HG02981 (cell line): ENCODE results near the gene MARCO.

Experiments
- ATAC-seq: cut with Tn5 transposase; IDR thresholded peaks from one replicate; pipeline ENCODE4 v1.9.1; 2021; ENCODE audit warnings: mild to moderate bottlenecking, moderate library complexity; ENCODE audit not compliant: unreplicated experiment

MARCO gene

DNA sequence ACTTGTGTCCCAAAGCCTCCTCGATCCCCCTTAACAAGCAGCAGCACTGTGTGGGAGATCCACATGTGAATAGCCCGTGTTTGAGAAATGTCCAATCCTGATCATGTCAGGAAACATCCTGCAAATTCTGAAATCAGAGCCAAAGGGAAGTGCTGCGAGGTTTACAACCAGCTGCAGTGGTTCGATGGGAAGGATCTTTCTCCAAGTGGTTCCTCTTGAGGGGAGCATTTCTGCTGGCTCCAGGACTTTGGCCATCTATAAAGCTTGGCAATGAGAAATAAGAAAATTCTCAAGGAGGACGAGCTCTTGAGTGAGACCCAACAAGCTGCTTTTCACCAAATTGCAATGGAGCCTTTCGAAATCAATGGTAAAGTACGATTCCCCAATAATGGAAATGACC, at the start of gene MARCO:
Gene MARCO, plus strand, starts transcription at position 164 of the 400 bp plus-strand sequence. Its CDS starts 107 bp downstream, at position 271.
- no peak for ATAC-seq

DNA sequence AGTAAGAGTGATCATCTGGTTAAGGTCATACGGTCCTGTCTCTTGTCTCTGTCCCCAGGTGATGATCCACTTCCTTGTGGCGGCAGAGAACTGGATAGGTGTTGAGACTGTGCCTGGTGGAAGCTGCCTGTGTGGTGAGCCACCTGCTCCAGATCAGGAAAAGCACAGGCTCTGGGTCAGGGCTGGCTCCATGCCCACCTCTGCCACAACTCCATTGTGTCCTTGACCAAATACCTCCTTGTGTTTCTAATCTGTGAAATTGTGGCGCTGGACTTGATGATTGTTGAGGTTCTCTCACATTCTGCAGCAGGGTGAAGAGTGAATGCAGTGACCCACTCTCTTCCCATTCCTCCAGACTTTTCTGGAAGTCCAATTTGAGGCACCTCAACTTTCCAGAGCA, 48.9 kb upstream of the MARCO start:
- ATAC-seq: no peak

DNA sequence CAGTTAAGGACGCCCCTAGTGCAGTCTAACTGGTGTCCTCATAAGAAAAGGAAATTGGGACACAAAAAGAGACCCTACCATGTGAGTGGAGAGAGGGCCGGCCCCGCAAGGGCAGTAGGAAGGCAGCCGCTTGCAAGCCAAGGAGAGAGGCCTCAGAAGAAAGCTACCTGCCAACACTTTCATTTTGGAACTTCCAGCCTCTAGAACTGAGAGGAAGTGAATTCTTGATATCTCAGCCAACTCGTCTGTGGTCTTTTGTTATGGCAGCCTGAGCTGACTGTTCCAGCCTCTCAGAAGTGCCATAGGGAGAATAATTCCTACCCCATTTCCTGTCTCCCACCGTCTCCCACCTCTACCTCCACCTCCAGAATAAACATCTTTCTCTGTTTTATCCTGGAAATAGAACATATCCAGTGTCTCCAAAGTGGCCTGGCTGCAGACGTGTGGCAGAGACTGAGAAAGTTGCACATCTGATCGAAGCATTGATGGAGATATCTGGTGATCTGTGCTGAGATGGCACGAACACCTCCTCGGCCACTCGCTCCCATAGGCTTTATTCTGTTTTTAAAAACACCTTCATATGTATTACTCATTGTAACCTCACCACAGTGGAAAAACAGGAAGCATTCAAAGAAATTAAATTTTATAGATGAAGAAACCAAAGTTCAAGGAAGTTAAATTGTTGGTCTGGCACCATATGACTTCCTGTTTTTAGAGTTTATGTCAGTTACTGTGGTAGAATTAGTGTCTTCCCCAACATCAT, 39.5 kb upstream of the MARCO start:
- no peak for ATAC-seq

- ATAC-seq: no peak
Measured at GRCh38 chr2:118903029-118903351, 39.0 kb upstream of the MARCO start.

GRCh38 chr2:118903551-118904479, 38.2 kb upstream of the MARCO start:
- ATAC-seq: no peak

DNA sequence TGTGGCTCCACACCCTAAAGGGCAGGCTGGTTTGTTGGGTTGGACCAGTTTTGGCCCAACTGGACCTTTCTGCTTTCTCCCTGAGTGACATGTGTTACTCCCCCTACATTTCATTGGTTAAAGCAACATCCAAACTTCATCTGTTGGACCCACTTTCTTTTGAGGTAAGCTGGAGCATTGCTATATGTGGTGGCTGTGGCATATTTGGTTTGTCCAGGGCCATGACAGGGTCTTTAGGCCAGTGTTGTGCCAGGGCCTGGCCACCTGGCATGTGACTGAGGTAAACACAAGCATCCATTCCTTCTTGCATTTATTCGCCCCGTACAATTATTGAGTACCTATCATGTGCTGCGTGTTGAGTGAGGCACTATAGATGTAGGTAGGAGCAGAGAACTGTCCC, 36.8 kb upstream of the MARCO start:
- no peak for ATAC-seq

DNA sequence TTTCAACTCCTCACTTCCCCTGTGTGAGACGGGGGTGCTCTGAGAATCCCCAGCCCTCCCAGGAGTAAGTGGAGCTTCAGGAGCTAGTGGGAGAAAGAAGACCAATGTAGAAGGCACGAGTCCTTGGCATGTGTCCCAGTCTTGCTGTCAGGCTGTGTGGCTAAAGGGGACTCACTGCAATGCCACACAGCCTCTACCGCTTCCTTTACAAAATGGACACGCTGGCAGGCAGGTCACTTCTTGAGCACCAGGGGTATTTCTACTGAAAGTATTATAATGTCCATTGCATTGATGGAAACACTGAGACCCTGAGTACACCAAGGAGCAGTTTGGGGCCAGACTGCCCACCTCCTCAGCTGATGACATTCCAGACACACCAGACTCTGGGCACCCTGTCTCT, 35.8 kb upstream of the MARCO start:
- no peak for ATAC-seq

DNA sequence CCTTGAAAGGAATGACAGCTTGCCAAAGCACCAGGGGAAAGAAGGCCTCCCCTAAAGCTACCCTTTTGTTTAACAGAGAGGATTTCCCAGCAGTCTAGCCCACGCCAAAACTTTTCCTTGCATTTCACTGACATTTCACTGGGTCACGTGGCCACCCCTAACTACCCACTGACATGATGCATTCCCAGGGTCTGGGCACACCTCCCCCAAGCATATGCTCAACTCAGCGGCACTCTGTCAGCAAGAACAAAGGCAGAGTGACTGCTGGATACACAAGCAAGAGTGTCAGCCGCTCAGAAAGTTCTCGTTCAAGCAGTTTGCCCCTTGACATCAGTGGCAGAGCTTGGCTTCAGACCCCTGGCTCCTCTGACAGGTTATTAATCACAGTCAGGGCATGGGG, 34.2 kb upstream of the MARCO start:
- ATAC-seq: no peak

DNA sequence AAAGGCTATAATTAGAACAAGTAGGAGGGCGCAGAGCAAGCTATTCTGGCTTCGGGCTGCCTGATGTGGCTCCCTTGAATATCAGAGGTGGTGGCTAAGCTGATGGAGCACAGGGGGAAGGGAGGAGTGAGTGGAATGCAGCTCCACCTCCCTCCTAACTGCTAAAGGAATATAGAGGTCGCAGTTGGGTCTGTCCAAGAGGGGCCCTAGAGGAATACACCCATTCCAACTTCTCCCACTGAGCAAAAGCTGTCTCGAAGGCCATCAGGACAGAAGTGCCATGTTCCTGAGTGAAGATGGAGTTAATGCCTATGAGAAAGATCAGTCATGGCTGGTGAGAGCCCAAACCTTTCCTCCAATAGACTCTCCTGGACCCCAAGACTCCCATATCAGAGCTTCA, 32.8 kb upstream of the MARCO start:
- ATAC-seq: no peak

DNA sequence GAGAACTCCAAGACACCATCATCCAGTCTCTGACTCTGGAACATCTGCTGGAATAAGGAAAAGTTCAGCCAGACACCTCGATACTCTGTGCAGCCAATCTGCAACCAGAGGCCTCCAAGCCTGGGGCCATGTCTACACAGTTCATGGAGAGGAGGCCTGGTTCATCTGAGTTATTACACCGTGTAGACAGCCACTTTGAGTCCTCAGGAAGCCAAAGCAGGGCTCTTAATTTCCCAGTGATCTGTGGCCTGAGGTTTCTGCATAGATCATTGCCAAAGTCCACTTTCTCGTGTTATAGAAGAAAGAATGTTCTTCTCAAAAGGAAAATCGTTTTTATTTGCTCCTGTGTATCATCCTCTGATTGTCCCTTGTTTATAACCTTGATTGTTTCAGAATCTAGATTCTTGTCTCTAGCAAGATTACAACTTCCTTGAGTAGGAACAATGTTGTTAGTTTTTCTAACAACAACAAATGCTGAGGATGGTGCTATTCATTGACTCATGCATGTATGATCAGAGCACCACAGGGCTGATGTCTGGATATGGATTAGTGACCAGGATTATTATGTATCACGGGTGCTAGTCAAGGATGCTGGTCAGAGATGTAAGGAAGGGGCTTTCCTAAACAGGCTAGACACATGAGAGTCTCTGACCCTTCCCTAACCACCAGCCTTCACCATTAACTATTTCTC, 30.7 kb upstream of the MARCO start:
- no peak for ATAC-seq

GRCh38 chr2:118911936-118912335, 30.1 kb upstream of the MARCO start:
- no peak for ATAC-seq

- no peak for ATAC-seq
Measured at GRCh38 chr2:118913131-118913802, 28.7 kb upstream of the MARCO start.

GRCh38 chr2:118913803-118914645, 28.0 kb upstream of the MARCO start:
- ATAC-seq: no peak

- ATAC-seq: no peak
Measured at GRCh38 chr2:118914721-118915453, 27.1 kb upstream of the MARCO start.

DNA sequence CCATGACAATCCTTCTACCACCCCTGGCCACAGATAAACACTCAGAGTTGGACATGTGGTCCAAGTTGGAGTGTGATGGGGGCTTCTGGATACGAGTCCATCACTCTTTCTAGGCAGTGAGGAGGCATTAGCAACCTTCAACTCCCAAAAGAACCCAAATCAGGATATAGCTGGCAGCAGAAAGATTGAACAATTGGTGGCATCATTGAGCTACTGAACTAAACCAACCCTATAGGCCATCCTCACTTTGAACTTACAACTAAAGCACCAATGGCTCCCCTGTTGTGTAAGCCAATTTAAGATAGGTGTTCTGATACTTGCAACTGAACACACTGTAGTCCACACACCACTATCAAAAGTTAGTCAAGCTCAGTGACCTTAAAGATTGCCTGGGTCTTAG, 24.0 kb upstream of the MARCO start:
- ATAC-seq: no peak

- ATAC-seq: no peak
Measured at GRCh38 chr2:118921646-118922045, 20.3 kb upstream of the MARCO start.

DNA sequence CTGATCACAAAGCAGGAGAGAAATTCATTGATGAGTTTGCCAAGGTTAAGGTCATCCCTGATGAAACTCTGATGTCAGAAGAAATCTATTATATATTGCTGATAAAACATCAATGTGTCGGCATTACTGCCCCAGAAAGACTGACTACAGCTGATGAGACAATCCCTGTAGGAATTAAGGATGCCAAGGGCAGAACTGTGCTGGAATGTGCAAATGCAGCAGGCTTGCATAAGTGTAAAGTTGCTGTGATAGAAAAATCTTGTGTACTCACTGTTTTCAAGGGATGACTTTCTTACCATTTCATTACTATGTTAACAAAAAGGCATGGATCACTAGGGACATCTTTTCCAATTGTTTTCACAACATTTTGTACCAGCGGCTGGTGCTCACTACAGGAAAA, 19.7 kb upstream of the MARCO start:
- no peak for ATAC-seq

GRCh38 chr2:118923371-118923770, 18.6 kb upstream of the MARCO start:
- ATAC-seq: no peak

- no peak for ATAC-seq
Measured at GRCh38 chr2:118925476-118925875, 16.5 kb upstream of the MARCO start.
